ENCODE data around the gene SLC17A3.

Gene SLC17A3

GRCh38 chr6:25889877-25890853 is 16.1 kb upstream of the SLC17A3 start:
- no peak for DNase-seq

GRCh38 chr6:25888626-25889025 is 14.6 kb upstream of the SLC17A3 start:
- no peak for DNase-seq

DNA sequence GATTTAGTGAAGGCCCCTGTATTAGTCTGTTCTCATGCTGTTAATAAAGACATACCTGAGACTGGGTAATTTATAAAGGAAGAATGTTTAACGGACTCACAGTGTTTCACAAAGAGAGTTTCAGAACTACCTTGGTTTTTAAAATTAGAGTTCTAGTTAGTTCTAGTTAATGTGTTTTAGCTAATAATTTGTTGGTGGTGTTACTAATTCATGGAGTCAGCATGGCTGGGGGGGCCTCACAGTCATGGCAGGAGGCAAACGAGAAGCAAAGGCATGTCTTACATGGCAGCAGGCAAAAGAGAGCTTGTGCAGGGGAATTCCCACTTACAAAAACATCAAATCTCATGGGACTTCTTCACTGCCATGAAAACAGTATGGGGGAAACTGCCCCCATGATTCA is 12.0 kb upstream of the SLC17A3 start:
- no peak for DNase-seq

GRCh38 chr6:25883991-25884390 is 9.9 kb upstream of the SLC17A3 start:
- peak; percentile 29 for DNase-seq

GRCh38 chr6:25883536-25883935 is 9.5 kb upstream of the SLC17A3 start:
- peak; percentile 9 for DNase-seq

DNA sequence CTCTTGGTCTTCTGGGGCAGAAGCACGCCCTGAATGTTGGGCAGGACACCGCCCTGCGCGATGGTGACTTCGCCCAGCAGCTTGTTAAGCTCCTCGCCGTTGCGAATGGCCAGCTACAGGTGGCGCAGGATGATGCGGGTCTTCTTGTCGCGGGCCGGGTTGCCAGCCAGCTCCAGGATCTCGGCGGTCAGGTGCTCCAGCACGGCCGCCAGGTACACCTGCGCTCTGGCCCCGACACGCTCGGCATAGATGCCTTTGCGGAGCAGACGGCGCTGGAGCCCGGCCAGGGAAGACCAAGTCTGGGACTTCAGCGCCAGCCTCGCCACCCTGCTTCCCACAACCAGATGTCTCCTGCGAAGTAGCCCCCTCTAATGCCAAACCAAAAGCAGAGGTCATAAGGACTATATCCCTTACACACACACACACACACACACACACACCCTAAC is 8.0 kb upstream of the SLC17A3 start:
- no peak for DNase-seq

GRCh38 chr6:25880601-25881000 is 6.6 kb upstream of the SLC17A3 start:
- DNase-seq: no peak

DNA sequence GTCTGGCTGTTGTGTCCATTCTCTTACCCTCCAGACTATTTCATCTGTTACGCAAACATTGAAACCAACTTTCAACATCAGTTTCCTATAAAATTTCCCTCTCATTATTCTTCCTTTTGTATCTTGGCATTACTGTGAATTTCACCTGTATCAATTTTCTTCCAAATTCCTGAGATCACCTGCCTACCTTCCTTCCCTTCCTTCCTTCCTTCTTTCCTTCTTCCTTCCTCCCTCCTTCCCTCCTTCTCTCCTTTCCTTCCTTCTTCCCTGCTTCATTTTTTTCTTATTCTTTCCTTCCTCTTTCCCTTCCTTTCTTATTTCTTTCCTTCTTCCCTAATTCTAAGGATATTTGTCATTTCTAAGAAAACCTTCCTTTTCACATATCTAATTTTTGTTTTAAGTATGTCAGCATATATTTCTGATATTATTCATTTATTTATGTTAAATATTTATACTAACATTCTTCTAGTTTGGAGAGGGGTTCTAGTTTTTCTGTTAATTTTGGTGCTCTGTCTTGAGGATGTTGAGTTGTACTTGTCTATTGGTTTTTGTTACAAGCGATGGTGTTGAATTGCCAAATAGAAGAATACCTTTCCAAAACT is 4.8 kb upstream of the SLC17A3 start:
- no peak for DNase-seq

DNA sequence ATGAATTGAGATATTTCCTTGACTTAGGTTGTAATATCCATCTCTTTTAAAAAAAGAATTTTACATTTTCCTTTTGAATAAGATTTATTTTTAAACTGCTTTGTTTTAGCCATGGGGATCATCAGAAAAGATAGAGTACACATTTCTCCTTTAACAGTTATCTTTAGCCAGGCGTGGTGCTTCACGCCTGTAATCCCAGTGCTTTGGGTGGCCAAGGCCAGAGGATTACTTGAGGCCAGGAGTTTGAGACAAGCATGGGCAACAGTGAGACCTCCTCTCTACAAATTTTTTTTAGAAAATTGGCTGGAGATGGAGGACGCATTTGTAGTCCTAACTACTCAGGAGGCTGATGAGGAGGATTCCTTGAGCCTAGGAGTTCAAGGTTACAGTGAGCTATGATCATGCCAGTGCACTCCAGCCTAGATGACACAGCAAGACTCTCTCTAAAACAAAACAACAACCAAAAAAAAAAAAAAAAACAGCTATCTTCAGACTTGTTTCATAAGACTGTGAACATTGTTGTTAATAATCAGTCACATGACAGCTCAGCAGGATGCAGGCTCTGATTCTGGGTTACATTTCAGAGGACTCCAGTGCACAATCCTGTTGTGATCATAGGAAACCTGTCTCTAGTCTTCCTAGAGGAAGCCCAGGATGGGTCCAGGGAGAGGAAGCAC is 2.0 kb upstream of the SLC17A3 start:
- no peak for DNase-seq

GRCh38 chr6:25875563-25875905 is 1.5 kb upstream of the SLC17A3 start:
- DNase-seq: no peak

DNA sequence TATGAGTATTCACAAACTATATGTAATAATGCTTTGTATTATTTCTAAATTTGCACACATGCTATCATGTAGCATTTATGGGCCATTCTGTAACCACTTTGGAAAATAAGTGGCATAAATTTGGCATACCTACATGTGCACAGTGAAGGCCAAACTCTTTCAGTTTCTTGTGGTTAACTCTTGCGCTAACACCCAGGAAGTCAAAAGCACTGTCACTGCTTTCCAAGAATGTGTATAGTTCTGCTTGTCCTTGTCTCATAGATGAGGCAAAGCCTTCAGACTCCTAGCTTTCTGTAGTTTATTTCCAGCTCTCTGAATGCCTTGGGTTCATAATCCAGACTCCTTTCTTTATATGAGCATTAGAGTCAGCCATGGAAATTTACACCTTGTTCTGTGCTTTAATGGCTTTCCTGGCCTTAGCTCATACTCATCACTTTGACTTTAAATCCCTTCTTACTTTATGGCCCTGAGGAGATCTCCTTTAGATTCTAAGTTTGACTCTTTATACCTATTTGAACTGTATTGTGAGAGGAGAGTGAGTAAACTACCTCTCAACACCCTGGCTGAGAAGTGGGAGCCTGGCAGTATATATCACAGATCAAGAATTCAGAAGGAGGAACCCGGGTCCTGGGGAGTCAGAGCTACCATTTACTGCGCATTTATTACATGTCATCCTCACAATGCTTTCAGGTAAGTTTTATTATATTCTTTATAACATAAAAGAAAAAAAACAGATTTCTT is 949 bp upstream of the SLC17A3 start:
- DNase-seq: no peak

DNA sequence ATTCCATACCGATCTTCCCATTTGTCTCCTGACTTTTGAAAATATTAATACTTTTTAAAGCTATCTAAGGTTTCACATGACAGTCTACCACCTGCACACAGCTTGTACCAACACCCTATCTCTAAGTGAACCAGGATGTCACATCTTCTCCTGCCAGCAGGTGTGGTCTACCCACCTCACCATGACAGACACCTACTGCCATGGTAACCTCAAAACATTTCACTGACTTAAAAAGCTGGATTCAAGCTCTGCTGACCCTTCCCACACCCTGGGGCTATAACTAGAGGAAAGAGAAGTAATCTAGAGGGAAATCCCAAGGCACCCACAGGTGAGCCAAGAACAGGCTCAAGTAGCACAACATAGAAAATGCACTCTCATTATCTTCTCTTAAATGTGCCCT is 1.2 kb downstream of the SLC17A3 start:
- no peak for DNase-seq

DNA sequence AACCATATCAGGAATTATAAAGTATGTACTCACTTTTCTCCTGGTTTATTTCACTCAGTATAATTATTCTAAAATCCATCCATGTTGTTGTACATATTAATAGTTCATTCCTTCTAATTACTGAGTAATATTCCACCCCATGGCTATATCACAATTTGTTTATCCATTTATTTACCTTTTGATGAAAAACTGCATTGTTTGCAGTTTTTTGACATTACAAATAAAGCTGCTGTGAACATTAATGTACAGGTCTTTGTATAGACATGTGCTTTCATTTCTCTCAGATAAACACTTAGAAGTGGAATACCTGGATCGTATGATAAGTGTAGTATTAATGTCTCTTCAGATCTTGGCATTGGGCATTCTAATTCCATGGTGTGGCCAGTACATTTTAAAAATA is 4.2 kb downstream of the SLC17A3 start:
- DNase-seq: no peak

DNA sequence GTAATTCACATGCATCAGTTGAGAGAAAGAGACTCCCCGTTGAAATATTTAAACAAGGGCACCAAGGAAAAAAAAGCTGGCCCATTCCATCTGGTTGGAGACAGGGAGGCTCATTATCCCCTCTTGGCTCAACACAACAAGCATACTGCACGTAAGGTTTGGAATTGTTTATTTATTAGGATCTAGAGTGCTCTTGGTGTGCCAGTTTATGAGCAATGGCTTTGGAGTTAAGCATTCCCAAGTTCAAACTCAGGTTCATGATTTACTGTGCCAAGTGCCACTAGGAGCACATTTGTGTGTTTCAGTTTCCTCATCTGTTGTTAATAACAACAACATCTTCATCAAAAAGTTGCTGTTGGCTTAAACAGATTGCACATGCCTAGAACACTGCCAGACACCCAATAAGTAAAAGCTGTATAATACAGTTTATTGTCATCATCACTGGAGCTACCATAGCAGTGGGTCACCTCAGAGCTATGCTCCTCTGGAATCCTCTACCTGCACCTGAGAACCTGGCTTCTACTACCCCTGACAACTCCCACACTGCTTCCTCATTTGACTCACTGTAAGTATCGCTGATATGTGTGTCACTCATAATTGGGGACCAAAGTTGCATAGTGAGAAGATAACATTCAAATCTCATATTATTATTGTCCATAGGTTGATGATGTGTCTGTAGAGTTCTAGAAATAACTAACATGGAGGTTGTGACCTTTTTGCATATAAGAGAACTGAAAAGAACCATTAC is 5.4 kb downstream of the SLC17A3 start:
- no peak for DNase-seq

DNA sequence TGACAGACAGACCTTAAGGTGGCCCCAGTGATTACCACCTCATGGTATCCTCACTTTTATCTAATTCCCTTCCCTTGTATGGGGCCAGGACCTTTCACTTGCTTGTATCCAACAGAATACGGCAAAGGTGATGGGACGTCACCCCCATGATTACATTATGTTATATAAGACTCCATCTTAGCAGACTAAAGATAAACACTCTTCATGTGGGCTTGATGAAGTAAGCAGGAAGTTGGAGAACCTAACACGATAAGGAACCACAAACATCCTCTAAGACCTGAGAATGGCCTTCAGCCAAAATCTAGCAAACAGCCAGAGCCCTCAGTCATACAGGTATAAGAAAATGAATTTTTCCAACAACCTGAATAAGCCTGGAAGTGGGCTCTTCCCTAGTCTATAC is 8.0 kb downstream of the SLC17A3 start:
- DNase-seq: no peak

GRCh38 chr6:25863360-25863759 is 10.7 kb downstream of the SLC17A3 start:
- DNase-seq: no peak

DNA sequence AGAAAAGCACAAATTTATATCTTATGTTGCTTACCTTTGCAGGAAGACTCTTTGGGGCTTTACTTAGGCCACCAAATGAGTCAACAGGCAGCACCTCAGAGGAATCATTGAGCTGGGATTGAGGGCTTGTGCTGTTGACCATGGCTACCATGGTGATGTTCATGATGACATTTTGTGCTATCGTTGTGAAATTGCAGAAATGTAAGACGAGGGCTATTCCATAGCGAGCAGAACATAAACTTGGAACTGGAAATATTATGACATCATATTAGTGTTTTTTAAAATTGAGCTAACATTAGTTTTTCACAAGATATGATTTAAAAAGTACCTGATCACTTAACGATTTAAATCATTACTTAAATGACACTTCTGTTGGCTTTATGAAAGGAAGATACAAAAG is 11.8 kb downstream of the SLC17A3 start:
- DNase-seq: no peak

GRCh38 chr6:25852756-25853155 is 21.3 kb downstream of the SLC17A3 start:
- no peak for DNase-seq

DNA sequence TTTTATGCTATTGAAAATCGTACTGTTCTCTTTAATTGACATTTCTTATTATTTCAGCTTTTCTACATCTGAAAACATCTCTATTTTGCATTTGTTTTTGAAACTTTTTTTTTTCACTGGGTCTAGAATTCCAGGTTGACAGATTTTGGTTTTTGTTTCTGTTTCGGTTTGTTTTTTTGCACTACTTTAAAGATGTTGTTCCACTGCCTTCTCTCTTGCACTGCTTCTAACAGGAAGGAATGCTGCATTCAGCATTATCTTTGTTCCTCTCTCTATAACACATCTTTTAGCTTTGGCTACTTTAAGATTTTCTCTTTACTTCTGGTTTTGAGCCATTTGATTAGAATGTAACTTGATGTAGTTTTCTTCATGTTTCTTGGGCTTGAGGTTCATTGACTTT is 22.1 kb downstream of the SLC17A3 start:
- no peak for DNase-seq

- DNase-seq: no peak
Measured at GRCh38 chr6:25844518-25844917, 29.5 kb downstream of the SLC17A3 start.

DNA sequence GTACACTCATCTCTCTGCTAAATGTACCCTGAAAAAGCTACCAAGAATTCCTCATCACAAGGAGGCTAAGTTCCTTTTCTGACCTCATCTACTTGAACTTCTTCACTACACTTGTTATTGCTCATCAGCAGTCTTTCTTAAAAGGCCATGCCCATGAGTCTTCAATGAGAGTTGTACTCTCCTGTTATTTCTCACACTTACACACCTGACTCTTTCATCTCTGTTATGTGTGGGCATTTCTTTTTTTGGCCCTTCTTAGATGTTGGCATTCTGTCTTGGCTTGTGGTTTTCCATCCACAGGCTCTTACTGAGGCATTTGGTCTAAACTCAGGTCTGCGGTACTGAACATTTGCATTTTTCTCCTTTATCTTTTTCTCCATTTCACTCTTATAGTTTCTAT is 31.5 kb downstream of the SLC17A3 start:
- DNase-seq: no peak
